ENCODE measurements around the gene ENTPD2. TPM values are rescaled to one million over a fixed set of nuclear protein-coding genes. Genes with fewer than 3 reads are reported as not detected.

The ENTPD2 gene
- total RNA-seq, 1 experiment from 2014 or later: 31.5 TPM

DNA sequence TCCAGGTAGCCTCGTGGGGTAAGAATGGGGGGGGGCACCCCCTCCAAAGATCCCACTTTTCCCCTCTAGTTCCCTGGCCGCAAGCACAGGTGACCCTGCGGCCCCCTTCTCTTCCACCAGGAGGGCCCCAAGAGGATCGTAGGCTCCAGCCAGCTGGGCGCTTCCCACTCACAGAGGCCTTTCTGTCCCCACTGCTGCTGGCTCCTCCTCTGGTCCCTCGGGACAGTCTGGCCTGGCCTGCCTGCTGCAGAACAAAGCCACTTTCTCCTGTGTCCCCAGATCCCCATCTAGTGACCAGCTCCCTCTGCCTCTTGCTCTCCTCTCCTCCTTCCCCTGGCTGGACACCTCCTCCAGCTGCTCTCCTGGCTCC lies 17.0 kb upstream of the ENTPD2 start:
- no peak for DNase-seq (ENCODE audit: unreplicated experiment)
- TF ChIP-seq, protein P1, sequence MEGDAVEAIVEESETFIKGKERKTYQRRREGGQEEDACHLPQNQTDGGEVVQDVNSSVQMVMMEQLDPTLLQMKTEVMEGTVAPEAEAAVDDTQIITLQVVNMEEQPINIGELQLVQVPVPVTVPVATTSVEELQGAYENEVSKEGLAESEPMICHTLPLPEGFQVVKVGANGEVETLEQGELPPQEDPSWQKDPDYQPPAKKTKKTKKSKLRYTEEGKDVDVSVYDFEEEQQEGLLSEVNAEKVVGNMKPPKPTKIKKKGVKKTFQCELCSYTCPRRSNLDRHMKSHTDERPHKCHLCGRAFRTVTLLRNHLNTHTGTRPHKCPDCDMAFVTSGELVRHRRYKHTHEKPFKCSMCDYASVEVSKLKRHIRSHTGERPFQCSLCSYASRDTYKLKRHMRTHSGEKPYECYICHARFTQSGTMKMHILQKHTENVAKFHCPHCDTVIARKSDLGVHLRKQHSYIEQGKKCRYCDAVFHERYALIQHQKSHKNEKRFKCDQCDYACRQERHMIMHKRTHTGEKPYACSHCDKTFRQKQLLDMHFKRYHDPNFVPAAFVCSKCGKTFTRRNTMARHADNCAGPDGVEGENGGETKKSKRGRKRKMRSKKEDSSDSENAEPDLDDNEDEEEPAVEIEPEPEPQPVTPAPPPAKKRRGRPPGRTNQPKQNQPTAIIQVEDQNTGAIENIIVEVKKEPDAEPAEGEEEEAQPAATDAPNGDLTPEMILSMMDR (IDR thresholded peaks at IDR 0.05; ENCODE audit: unreplicated experiment): no peak
- CTCF ChIA-PET: interaction anchor here (0.7 to 10.9 kb wide), 5 partner anchors 11 to 85 kb away, joined by 3 to 170 read pairs (median 6); partner anchors contain the start of genes ABCA2, FUT7 and NPDC1
- Mint-ChIP-seq H3K36me3 (ENCODE audit: insufficient read depth, unreplicated experiment) (no peaks in the 10 kb centered on the region), H3K9me3 (ENCODE audit: unreplicated experiment) (no peaks in the 10 kb centered on the region), H3K27me3 (ENCODE audit: insufficient read depth, unreplicated experiment) (no peaks in the 10 kb centered on the region), H3K4me3 (ENCODE audit: unreplicated experiment) (peak overlapping the region; percentile 72), H3K27ac (ENCODE audit: low read depth, unreplicated experiment) (no peak overlapping the region), H3K4me1 (ENCODE audit: insufficient read depth, unreplicated experiment) (peaks cover 11% of the 10 kb centered on the region)
- no TSS peak for BruUV-seq (replicated peaks)
- intact Hi-C loops (cut with micrococcal nuclease): no loop called here
- POLR2A ChIA-PET: interaction anchor here (0.7 to 3.3 kb wide), 11 partner anchors 11 to 457 kb away, joined by 3 to 22 read pairs (median 4); partner anchors contain the start of genes MAN1B1, RABL6 and TUBB4B

GRCh38 chr9:137070201-137070905 lies 16.5 kb upstream of the ENTPD2 start, which contains the start of gene SAPCD2:
SAPCD2 (minus strand) TSS chr9:137070557; CDS start chr9:137070460, 97 bp downstream.
- peak; percentile 90 for DNase-seq (ENCODE audit: unreplicated experiment)
- TF ChIP-seq, protein P1 (IDR thresholded peaks at IDR 0.05; ENCODE audit: unreplicated experiment): no peak
- peaks cover 11% of the 10 kb centered on the region for H3K4me1 Mint-ChIP-seq (ENCODE audit: insufficient read depth, unreplicated experiment)
- H3K9me3 Mint-ChIP-seq (ENCODE audit: unreplicated experiment): no peaks in the 10 kb centered on the region
- ChIA-PET CTCF (interaction anchor here (0.7 to 10.9 kb wide), 6 partner anchors 11 to 283 kb away, joined by 3 to 170 read pairs (median 6); partner anchors contain the start of genes ABCA2, FUT7 and NPDC1), POLR2A (interaction anchor here (0.7 to 3.3 kb wide), 12 partner anchors 10 to 457 kb away, joined by 3 to 22 read pairs (median 4); partner anchors contain the start of genes MAN1B1, RABL6 and TUBB4B)
- no peaks in the 10 kb centered on the region for H3K36me3 Mint-ChIP-seq (ENCODE audit: insufficient read depth, unreplicated experiment)
- no peak within 1 kb of the TSS for H3K27ac Mint-ChIP-seq (ENCODE audit: low read depth, unreplicated experiment)
- intact Hi-C loops (cut with micrococcal nuclease): no loop called here
- H3K27me3 Mint-ChIP-seq (ENCODE audit: insufficient read depth, unreplicated experiment): no peaks in the 10 kb centered on the region
- no TSS peak for BruUV-seq (replicated peaks)
- H3K4me3 Mint-ChIP-seq (ENCODE audit: unreplicated experiment): peak within 1 kb of the TSS; percentile 72

GRCh38 chr9:137069508-137070091 lies 15.7 kb upstream of the ENTPD2 start:
- BruUV-seq (replicated peaks): no TSS peak
- POLR2A ChIA-PET: interaction anchor here (0.7 to 3.3 kb wide), 6 partner anchors 9 to 22 kb away, joined by 4 to 22 read pairs (median 6); partner anchors contain the start of gene MAN1B1

More at GRCh38 chr9:137069508-137070091, 15.7 kb upstream of the ENTPD2 start:
- no peaks in the 10 kb centered on the region for H3K36me3 Mint-ChIP-seq (ENCODE audit: insufficient read depth, unreplicated experiment)
- H3K27ac Mint-ChIP-seq (ENCODE audit: low read depth, unreplicated experiment): no peak overlapping the region
- peaks cover 11% of the 10 kb centered on the region for H3K4me1 Mint-ChIP-seq (ENCODE audit: insufficient read depth, unreplicated experiment)
- DNase-seq (ENCODE audit: unreplicated experiment): no peak
- no peaks in the 10 kb centered on the region for H3K27me3 Mint-ChIP-seq (ENCODE audit: insufficient read depth, unreplicated experiment)
- intact Hi-C loops (cut with micrococcal nuclease): no loop called here
- TF ChIP-seq, protein P1 (IDR thresholded peaks at IDR 0.05; ENCODE audit: unreplicated experiment): no peak
- peak overlapping the region; percentile 72 for H3K4me3 Mint-ChIP-seq (ENCODE audit: unreplicated experiment)
- H3K9me3 Mint-ChIP-seq (ENCODE audit: unreplicated experiment): no peaks in the 10 kb centered on the region
- CTCF ChIA-PET: interaction anchor here (0.7 to 10.9 kb wide), 7 partner anchors 14 to 282 kb away, joined by 3 to 170 read pairs (median 6); partner anchors contain the start of genes ABCA2, FUT7 and NPDC1

Measured in MCF 10A (cell line).